Myocyte (in vitro differentiated cells): Measurements from ENCODE around the gene PTGR2. TPM values are rescaled to one million over a fixed set of nuclear protein-coding genes. Genes with fewer than 3 reads are reported as not detected.
A peak's percentile ranks its signal among the peaks of the same experiment; 100 is the strongest.
"Not testable (repeated sequence)": the region's sequence is repeated elsewhere in the genome, so short reads cannot be mapped to it uniquely, and the experiment has no call there.

Experiments used
- DNase-seq: peaks from one replicate; pipeline ENCODE4 v3.0.0-alpha.2; 2012; ENCODE audit warnings: low read depth
- total RNA-seq: library from RNA; depleted of rRNA; stranded (reverse); fragments of >200 nt; gene quantifications from 2 replicates; pipeline ENCODE4 v1.2.3, GENCODE V29; 2014

The PTGR2 gene
- total RNA-seq, 1 donor from 2014 or later = 22.9 TPM

GRCh38 chr14:73886449-73887317 lies 35.1 kb downstream of the PTGR2 start, which contains the start of gene ZNF410:
Gene ZNF410, plus strand, starts transcription at chr14:73886859. Its CDS starts 5,317 bp downstream, at chr14:73892176.
- DNase-seq = peak; percentile 97

GRCh38 chr14:73887318-73887616 lies 35.6 kb downstream of the PTGR2 start:
- DNase-seq = no peak

- no peak for DNase-seq
Measured at GRCh38 chr14:73887694-73888459, 36.2 kb downstream of the PTGR2 start.

GRCh38 chr14:73888460-73888725 lies 36.8 kb downstream of the PTGR2 start:
- DNase-seq = no peak

GRCh38 chr14:73888971-73889370 lies 37.3 kb downstream of the PTGR2 start:
- DNase-seq = no peak

- no peak for DNase-seq
Measured at GRCh38 chr14:73889376-73889775, 37.7 kb downstream of the PTGR2 start.

GRCh38 chr14:73894180-73894687 lies 42.6 kb downstream of the PTGR2 start:
- DNase-seq = not testable (repeated sequence)

- no peak for DNase-seq
Measured at GRCh38 chr14:73895939-73896338, 44.3 kb downstream of the PTGR2 start.

GRCh38 chr14:73896521-73896920 lies 44.9 kb downstream of the PTGR2 start:
- no peak for DNase-seq

- no peak for DNase-seq
Measured at GRCh38 chr14:73903028-73903427, 51.4 kb downstream of the PTGR2 start.

- DNase-seq = no peak
Measured at GRCh38 chr14:73909681-73910080, 58.0 kb downstream of the PTGR2 start.

GRCh38 chr14:73913256-73913655 lies 61.6 kb downstream of the PTGR2 start:
- DNase-seq = no peak

GRCh38 chr14:73916324-73916723 lies 64.7 kb downstream of the PTGR2 start:
- DNase-seq = no peak

GRCh38 chr14:73919457-73919856 lies 67.8 kb downstream of the PTGR2 start:
- not testable (repeated sequence) for DNase-seq

- no peak for DNase-seq
Measured at GRCh38 chr14:73924337-73924736, 72.7 kb downstream of the PTGR2 start.

Other genes with a start within 250 kb of the PTGR2 start
- gene ACOT6, start 239.3 kb upstream of the PTGR2 start, total RNA-seq = not detected in 2 replicates
- 16.1 and 23.0 TPM in 2 replicates for gene DNAL1, start 206.8 kb upstream of the PTGR2 start, total RNA-seq
- gene PNMA1, start 137.4 kb upstream of the PTGR2 start, total RNA-seq = 26.4 and 29.0 TPM in 2 replicates
- 35.6 and 52.7 TPM in 2 replicates for gene ZNF410, start 35.0 kb downstream of the PTGR2 start, total RNA-seq
- 4.4 and 5.5 TPM in 2 replicates for gene FAM161B, start 98.3 kb downstream of the PTGR2 start, total RNA-seq
- gene COQ6, start 98.5 kb downstream of the PTGR2 start, total RNA-seq = 42.9 and 50.3 TPM in 2 replicates
- 7.4 and 8.4 TPM in 2 replicates for gene ENTPD5, start 167.5 kb downstream of the PTGR2 start, total RNA-seq
- gene BBOF1, start 167.5 kb downstream of the PTGR2 start, total RNA-seq = 6.4 and 7.8 TPM in 2 replicates
- gene ALDH6A1, start 232.6 kb downstream of the PTGR2 start, total RNA-seq = 14.9 and 16.8 TPM in 2 replicates
- gene LIN52, start 233.1 kb downstream of the PTGR2 start, total RNA-seq = 6.5 and 7.5 TPM in 2 replicates